Activated CD8-positive, alpha-beta memory T cell treated with anti-CD3 and anti-CD28 coated beads, Interleukin-2, amount 10 ng/mL, durations not matched to agents 7 days and 5 days (primary cell): ENCODE data around the gene AIG1. TPM values are rescaled to one million over a fixed set of nuclear protein-coding genes. Genes with fewer than 3 reads are reported as not detected.
"Not testable (repeated sequence)": the region's sequence is repeated elsewhere in the genome, so short reads cannot be mapped to it uniquely, and the experiment has no call there.

Experiments used
- ATAC-seq: fragments of 150-1000 bp; cut with Tn5 transposase; one replicate; pipeline ENCODE4 v1.10.0; 2021; ENCODE audit warnings: moderate library complexity
- CTCF ChIA-PET: fragments of 350-600 bp; sonication (Branson Sonifier 250); formaldehyde crosslinking; loops from one replicate; lab custom pipeline; 2021; ENCODE audit warnings: antibody characterized with exemption; lab: Charles Lee
- DNase-seq: peaks from one replicate; pipeline ENCODE4 v3.0.0-alpha.2; 2020
- H3K27ac Mint-ChIP-seq: one replicate; pipeline ENCODE4 v1.8.0; 2021; ENCODE audit warnings: mild to moderate bottlenecking, mixed read lengths
- H3K27me3 Mint-ChIP-seq: one replicate; pipeline ENCODE4 v1.8.0; 2021; ENCODE audit warnings: mixed read lengths
- H3K36me3 Mint-ChIP-seq: one replicate; pipeline ENCODE4 v1.8.0; 2021; ENCODE audit warnings: mild to moderate bottlenecking, mixed read lengths
- H3K4me1 Mint-ChIP-seq: one replicate; pipeline ENCODE4 v1.8.0; 2021; ENCODE audit warnings: mixed read lengths
- H3K4me3 Mint-ChIP-seq: one replicate; pipeline ENCODE4 v1.8.0; 2021; ENCODE audit warnings: mild to moderate bottlenecking, moderate library complexity, mixed read lengths
- H3K9me3 Mint-ChIP-seq: one replicate; pipeline ENCODE4 v1.8.0; 2022; ENCODE audit warnings: low read depth, mixed read lengths
- total RNA-seq, 2 experiments: library from RNA; stranded (reverse); gene quantifications; one replicate each; pipeline ENCODE4 v1.2.3, GENCODE V29; 2021

AIG1 gene
- total RNA-seq, 2 experiments from 2014 or later = 8.8 to 9.2 TPM

DNA sequence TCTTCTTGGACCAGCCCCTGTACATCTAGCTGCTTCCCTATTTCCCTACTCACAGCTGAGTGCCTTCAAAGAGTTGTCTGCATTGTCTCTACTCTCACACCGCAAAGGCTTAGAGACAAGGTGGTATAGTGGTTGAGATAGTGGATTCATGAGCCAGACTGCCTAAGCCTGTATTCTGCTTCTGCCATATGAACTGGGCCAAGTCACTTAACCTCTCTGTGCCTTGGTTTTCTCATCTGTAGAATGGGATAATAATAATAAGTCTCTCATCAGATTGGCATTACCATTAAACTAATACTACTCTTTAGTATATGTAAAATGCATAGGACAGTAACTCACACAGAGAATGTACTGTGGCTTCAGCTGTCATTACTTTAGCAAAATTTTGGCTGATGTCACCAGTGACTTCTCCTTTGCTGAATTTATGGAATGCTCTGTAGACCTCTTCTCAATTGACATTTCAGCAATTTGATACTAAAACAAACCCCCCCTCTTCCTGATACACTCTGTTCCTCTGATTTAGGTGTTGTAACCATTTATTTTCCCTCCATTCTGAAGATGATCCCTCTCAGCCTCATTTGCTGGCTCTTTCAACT, 233.7 kb downstream of the AIG1 start:
- ATAC-seq (no peak), DNase-seq (no peak)
- Mint-ChIP-seq H3K36me3 (peaks cover 3% of the 10 kb centered on the region), H3K9me3 (no peaks in the 10 kb centered on the region), H3K27ac (no peak overlapping the region), H3K4me3 (no peak overlapping the region), H3K27me3 (no peaks in the 10 kb centered on the region), H3K4me1 (peaks cover 15% of the 10 kb centered on the region)
- CTCF ChIA-PET = no interaction called here

DNA sequence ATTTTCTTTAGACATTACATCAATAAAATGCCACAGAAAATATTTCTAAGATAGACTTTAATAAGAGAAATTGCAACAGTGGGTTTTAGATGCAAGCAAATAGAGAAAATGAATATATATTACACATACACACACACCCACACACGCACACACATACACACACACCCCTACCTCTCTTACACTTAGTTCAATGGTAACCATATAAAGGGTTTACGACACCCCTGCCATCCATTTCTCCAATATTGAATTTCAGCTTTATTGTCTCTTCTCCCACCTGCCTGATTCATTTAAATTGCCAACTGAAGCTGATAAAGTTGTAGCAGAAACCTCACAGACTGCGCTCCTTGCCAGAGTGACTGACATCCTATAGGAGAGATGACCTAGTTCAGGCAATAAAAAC, 235.2 kb downstream of the AIG1 start:
- H3K4me3 Mint-ChIP-seq = no peak overlapping the region
- CTCF ChIA-PET = no interaction called here
- H3K27me3 Mint-ChIP-seq = no peaks in the 10 kb centered on the region
- peaks cover 3% of the 10 kb centered on the region for H3K36me3 Mint-ChIP-seq
- no peak for ATAC-seq
- DNase-seq = no peak
- no peak overlapping the region for H3K27ac Mint-ChIP-seq
- H3K4me1 Mint-ChIP-seq = peaks cover 24% of the 10 kb centered on the region
- H3K9me3 Mint-ChIP-seq = no peaks in the 10 kb centered on the region

DNA sequence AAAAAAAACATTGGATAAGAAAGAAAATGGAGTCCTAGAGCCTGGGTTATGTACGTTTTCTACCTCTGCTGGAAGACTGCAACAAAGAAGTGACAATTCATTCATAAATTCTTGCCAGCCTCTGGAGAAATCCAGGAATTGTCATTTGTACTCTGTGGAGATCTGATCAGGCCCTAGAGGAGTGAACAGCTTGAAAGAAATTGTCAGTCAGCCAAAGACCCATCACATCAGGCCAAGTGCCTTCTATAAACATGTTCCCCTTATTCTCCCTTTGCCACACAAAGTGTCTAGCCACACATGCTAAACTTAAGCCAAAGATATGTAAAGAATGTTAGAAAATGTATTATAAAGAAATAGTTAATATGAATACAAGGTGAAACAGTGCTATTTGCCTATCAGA, 237.4 kb downstream of the AIG1 start:
- DNase-seq (no peak), ATAC-seq (no peak)
- Mint-ChIP-seq H3K36me3 (peaks cover 3% of the 10 kb centered on the region), H3K9me3 (no peaks in the 10 kb centered on the region), H3K4me1 (peaks cover 24% of the 10 kb centered on the region), H3K4me3 (no peak overlapping the region), H3K27me3 (no peaks in the 10 kb centered on the region), H3K27ac (no peak overlapping the region)
- CTCF ChIA-PET = no interaction called here

DNA sequence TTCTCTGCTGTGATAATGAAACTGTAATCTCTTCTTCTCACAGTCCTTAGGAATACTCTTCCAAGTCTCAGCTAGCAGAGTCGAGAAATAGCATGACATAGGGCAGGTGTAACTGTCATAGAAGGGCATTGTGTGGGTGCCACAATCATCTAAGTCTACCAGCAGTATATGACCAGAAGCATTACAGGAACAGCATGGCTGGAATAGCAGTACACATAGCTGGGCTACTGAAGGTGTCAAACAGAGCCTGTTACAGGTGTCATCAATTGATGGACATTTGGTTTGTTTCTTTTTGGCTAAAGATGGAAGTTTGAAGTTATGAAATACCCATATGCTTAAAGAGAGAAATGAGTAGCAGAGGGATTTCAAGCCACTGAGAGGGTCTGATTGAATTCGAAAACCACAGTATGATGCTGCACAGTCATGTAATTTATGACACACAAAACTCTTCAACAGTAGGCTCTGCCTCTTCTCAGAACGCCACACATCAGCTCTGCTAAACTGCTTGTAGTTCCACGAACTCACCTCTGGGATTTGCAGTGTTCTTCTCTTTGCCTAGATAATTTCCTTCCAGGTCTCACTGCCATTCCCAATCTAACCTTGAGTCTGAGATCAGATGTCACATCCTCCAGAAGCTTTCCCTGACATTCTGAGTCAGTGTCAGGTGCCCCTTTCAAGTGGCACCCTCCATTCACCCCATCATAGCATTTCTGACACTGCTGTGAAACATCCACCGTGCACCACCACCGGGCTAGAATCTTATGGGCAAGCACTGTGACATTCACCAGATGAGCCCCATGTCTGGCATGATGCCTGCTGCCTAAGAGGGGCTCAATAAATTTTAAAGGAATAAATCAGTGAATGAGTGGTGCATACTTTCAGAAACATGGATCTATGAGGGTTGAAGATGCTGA, 238.8 kb downstream of the AIG1 start:
- Mint-ChIP-seq H3K4me1 (peaks cover 24% of the 10 kb centered on the region), H3K27me3 (no peaks in the 10 kb centered on the region), H3K9me3 (no peaks in the 10 kb centered on the region), H3K36me3 (peaks cover 3% of the 10 kb centered on the region), H3K27ac (no peak overlapping the region), H3K4me3 (no peak overlapping the region)
- DNase-seq (no peak), ATAC-seq (peak; percentile 73)
- CTCF ChIA-PET = no interaction called here

DNA sequence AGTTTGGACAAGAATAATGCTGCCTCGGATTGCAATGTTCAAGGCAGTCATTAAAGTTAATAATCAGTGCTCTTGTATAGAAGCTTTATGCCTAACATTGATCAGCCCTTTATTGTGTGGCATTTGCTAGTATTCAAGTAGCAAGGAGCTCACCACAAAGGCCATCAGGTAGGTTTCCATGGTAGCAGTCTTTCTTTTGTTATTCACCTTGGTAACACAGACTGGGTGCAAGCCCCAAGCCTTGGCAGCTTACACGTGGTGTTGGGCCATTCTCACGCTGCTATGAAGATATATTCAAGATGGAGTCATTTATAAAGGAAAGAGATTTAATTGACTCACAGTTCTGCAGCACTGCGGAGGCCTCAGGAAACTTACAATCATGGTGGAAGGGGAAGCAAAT, 240.5 kb downstream of the AIG1 start:
- H3K36me3 Mint-ChIP-seq = peaks cover 3% of the 10 kb centered on the region
- H3K27me3 Mint-ChIP-seq = no peaks in the 10 kb centered on the region
- H3K9me3 Mint-ChIP-seq = no peaks in the 10 kb centered on the region
- CTCF ChIA-PET = no interaction called here
- ATAC-seq (no peak), DNase-seq (no peak)
- peaks cover 24% of the 10 kb centered on the region for H3K4me1 Mint-ChIP-seq
- H3K27ac Mint-ChIP-seq = no peak overlapping the region
- no peak overlapping the region for H3K4me3 Mint-ChIP-seq

DNA sequence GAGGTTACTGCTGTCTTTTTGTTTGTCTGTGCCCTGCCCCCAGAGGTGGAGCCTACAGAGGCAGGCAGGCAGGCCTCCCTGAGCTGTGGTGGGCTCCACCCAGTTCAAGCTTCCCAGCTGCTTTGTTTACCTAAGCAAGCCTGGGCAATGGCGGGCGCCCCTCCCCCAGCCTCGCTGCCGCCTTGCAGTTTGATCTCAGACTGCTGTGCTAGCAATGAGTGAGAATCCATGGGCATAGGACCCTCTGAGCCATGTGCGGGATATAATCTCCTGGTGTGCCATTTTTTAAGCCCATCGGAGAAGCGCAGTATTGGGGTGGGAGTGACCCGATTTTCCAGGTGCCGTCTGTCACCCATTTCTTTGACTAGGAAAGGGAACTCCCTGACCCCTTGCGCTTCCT, 247.1 kb downstream of the AIG1 start:
- H3K4me1 Mint-ChIP-seq, CTCF ChIA-PET, H3K27me3 Mint-ChIP-seq, H3K9me3 Mint-ChIP-seq, H3K4me3 Mint-ChIP-seq, ATAC-seq, H3K27ac Mint-ChIP-seq, DNase-seq, H3K36me3 Mint-ChIP-seq: not testable (repeated sequence)

DNA sequence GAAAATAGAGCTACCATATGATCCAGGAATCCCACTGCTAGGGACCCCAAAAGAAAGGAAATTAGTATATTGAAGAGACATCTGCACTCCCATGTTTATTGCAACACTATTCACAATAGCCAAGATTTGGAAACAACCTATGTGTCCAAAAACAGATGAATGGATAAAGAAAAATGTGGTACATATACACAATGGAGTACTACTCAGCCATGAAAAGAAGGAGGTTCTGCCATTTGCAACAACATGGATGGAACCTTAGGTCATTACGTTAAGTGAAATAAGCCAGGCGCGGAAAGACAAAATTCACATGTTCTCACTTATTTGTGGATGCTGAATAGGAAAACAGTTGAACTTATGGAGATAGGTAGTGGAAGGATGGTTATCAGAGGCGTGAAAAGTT, 252.5 kb downstream of the AIG1 start:
- Mint-ChIP-seq H3K4me3 (no peak overlapping the region), H3K9me3 (peaks cover 7% of the 10 kb centered on the region), H3K4me1 (no peaks in the 10 kb centered on the region), H3K27me3 (peaks cover 2% of the 10 kb centered on the region), H3K27ac (no peak overlapping the region), H3K36me3 (peaks cover 2% of the 10 kb centered on the region)
- ATAC-seq = no peak
- CTCF ChIA-PET = interaction anchor here (0.9 kb wide), 1 partner anchor 35 kb away, joined by 3 read pairs; no protein-coding TSS in a partner anchor
- DNase-seq = no peak

DNA sequence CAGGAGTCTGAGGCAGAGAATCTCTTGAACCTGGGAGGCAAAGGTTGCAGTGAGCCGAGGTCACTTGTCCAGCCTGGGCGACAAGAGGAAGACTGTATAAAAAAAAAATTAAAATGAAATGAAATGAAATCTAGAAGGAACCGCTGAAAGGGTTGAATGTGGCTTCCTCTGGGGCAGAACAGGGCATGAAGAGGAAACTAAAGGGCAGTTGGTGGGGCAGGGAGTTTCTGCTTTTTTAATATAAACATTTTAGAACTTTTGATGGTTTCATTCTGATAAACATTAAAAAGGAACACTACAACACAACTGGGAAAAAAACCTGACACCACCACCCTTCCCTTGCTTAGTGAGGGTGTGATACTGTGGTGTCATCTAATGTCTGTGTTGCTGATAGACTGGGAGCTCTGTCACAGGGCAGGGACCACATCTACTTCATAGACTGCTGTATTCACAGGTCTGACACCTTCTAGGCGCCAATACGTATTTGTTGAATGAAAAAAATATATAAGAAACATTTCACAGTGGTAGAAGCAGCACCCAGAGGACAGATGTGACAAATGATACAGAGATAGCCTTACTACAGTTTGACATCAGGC, 260.9 kb downstream of the AIG1 start:
- DNase-seq (no peak), ATAC-seq (no peak)
- CTCF ChIA-PET = no interaction called here
- no peak overlapping the region for H3K27ac Mint-ChIP-seq
- no peak overlapping the region for H3K4me3 Mint-ChIP-seq
- H3K4me1 Mint-ChIP-seq = no peaks in the 10 kb centered on the region
- peaks cover 5% of the 10 kb centered on the region for H3K9me3 Mint-ChIP-seq
- no peaks in the 10 kb centered on the region for H3K36me3 Mint-ChIP-seq
- peaks cover 2% of the 10 kb centered on the region for H3K27me3 Mint-ChIP-seq

DNA sequence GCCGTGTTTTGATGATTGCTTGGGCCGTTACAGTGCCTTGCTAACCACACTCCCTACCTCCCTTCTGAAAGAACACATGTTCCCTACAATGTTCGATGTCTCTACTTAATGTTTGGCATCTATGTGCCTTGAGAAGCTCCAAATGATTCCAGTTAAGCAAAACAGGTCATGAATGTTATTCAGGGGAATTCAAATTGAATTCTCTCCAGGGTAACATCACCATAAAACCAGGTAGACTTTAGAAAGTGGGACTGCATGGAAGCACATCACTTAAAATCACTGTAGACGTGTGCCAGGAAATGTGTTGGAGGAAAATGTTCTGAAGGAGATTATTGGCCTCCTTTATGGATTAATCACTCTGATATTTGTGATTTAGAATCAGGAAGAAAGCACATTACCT, 261.7 kb downstream of the AIG1 start:
- Mint-ChIP-seq H3K27ac (no peak overlapping the region), H3K9me3 (peaks cover 5% of the 10 kb centered on the region), H3K4me3 (no peak overlapping the region), H3K27me3 (peaks cover under 1% of the 10 kb centered on the region), H3K36me3 (no peaks in the 10 kb centered on the region), H3K4me1 (no peaks in the 10 kb centered on the region)
- CTCF ChIA-PET = no interaction called here
- DNase-seq (no peak), ATAC-seq (no peak)

DNA sequence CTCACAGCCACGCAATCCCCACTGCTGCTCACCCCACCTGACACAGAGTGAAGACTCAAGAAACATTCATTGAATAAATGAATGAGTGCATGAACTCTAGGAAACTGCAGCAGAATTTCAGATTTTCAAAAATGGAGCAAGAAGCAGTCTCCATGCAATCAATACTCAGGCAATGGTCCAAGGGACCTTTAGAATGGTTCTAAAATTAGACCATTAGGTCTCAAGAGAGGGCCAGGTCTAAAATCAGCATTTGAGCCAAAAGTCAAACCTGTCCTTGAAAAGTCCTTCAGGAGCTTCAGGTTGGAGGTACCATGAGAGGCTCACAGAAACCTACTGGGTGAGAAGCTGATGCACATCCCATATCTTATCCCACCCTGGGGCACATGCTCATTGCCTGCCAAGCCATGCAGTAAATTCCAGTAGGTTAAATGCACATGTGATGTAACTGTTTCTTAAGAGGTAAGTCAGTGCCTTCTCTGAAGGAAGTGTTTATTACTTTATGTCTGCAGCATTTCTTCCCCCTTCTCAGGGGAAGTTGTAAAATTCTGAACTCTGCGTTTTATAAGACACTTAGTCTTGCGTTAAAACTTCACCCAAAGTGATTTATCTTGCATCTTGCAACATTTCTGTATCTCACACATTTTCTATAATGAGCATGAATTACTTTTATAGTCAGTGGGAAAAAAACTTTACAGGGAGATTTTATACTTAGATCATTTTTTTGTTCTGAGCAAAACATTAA, 263.2 kb downstream of the AIG1 start:
- Mint-ChIP-seq H3K9me3 (no peaks in the 10 kb centered on the region), H3K4me3 (no peak overlapping the region), H3K27me3 (no peaks in the 10 kb centered on the region), H3K4me1 (no peaks in the 10 kb centered on the region), H3K36me3 (no peaks in the 10 kb centered on the region), H3K27ac (no peak overlapping the region)
- no peak for ATAC-seq
- CTCF ChIA-PET = interaction anchor here (0.6 kb wide), 1 partner anchor 441 kb away, joined by 4 read pairs; no protein-coding TSS in a partner anchor
- DNase-seq = no peak

DNA sequence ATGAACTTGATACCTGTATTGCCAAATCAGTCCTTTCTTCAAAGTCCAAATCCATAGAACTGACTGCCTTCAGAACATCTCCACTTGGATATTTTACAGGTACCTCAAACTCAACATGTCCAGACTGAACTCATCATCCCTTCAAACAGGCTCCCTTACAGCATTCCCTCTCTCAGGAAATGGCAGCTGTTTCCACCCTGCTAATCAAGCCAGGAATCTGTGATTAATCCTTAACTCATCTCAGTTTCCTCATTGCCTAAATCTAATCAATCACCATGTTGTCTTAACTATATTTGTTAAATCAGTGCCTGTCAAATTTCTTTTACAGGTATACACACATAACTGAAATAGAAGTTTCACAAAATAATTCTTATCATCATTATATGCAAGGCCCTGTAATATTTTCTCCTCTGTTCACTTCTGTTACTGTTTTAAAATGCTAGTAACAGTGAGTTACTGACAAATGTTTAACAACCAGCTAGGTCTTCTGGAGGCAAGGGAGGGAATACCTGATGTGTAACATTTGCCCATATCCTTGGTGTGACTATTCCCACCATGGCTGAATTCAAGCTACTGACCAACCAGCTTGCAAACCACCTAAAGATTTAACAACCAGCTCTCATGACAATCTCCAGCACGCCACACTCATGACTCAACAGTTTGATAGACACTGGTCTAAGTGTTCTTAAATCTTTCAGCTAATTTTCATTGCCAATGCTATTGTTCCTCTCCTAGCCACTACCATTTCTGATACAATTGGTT, 264.9 kb downstream of the AIG1 start:
- Mint-ChIP-seq H3K36me3 (no peaks in the 10 kb centered on the region), H3K4me3 (no peak overlapping the region), H3K9me3 (no peaks in the 10 kb centered on the region), H3K27me3 (no peaks in the 10 kb centered on the region), H3K27ac (no peak overlapping the region), H3K4me1 (no peaks in the 10 kb centered on the region)
- DNase-seq = no peak
- CTCF ChIA-PET = interaction anchor here (0.6 to 0.9 kb wide), 2 partner anchors 11 to 759 kb away, joined by 3 read pairs; no protein-coding TSS in a partner anchor
- ATAC-seq = no peak

DNA sequence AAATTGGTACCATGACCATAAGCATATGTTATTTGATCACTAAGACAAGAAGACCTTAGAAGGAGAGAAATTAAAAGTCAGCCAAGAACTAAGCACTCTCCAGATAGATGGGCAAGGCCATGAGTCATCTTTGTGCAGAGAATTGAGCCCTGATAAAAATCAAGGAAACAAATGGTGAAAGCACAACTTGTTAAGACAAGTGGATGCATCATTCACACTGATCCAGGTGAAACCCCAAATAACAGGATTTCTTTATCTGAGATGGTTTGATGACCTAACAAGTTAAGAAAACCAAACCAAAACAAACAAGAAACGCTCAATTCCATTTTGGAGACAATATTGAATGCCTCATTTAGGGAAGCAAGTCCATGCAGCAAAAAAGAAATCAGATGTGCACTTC, 268.2 kb downstream of the AIG1 start:
- no peaks in the 10 kb centered on the region for H3K9me3 Mint-ChIP-seq
- no peak overlapping the region for H3K4me3 Mint-ChIP-seq
- CTCF ChIA-PET = no interaction called here
- no peaks in the 10 kb centered on the region for H3K4me1 Mint-ChIP-seq
- no peaks in the 10 kb centered on the region for H3K36me3 Mint-ChIP-seq
- H3K27me3 Mint-ChIP-seq = no peaks in the 10 kb centered on the region
- DNase-seq (no peak), ATAC-seq (no peak)
- no peak overlapping the region for H3K27ac Mint-ChIP-seq

DNA sequence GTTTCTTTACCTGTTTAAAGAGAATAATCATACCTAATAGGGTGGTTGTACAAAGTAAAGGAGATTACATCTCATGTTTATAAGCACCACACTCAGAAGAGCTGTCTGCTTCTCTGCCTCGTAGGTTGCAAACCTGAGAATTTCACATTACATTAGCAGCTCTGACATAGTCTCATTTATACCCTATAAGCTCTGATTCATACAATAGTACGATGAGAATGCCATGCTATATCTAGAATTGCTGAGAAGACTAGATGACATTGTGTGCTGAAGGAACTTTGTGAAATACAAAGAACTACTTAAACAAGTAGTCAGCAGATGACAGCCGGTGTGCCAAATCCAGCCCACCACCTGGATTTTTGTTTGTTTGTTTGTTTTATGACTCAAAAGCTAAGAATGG, 268.6 kb downstream of the AIG1 start:
- Mint-ChIP-seq H3K4me1 (no peaks in the 10 kb centered on the region), H3K27ac (no peak overlapping the region), H3K36me3 (no peaks in the 10 kb centered on the region), H3K9me3 (no peaks in the 10 kb centered on the region), H3K27me3 (no peaks in the 10 kb centered on the region), H3K4me3 (no peak overlapping the region)
- CTCF ChIA-PET = no interaction called here
- no peak for DNase-seq
- no peak for ATAC-seq
